GM12892 (cell line): Measurements from ENCODE around the gene TSEN54.

Experiments
- POLR2A ChIP-seq: IDR thresholded peaks from 2 replicates; pipeline ENCODE4 v1.6.1; 2011; ENCODE audit warnings: low read depth, low read length, control low read depth
- POLR2AphosphoS5 ChIP-seq: IDR thresholded peaks from 2 replicates; pipeline ENCODE4 v1.6.1; 2011; ENCODE audit warnings: low read depth, low read length, control low read depth
- TAF1 ChIP-seq: IDR thresholded peaks from 2 replicates; pipeline ENCODE4 v1.6.1; 2011; ENCODE audit warnings: low read depth, mild to moderate bottlenecking, control low read depth, low read length, borderline replicate concordance

- TF ChIP-seq TAF1 (no peak), POLR2A (no peak), POLR2AphosphoS5 (no peak)
These were observed 26.1 kb upstream of the TSEN54 start for GRCh38 chr17:75490173-75490743.
